ENCODE measurements around the gene WDR18.
A peak's percentile ranks its signal among the peaks of the same experiment; 100 is the strongest.
"Not testable (repeated sequence)": the region's sequence is repeated elsewhere in the genome, so short reads cannot be mapped to it uniquely, and the experiment has no call there.

WDR18 gene

DNA sequence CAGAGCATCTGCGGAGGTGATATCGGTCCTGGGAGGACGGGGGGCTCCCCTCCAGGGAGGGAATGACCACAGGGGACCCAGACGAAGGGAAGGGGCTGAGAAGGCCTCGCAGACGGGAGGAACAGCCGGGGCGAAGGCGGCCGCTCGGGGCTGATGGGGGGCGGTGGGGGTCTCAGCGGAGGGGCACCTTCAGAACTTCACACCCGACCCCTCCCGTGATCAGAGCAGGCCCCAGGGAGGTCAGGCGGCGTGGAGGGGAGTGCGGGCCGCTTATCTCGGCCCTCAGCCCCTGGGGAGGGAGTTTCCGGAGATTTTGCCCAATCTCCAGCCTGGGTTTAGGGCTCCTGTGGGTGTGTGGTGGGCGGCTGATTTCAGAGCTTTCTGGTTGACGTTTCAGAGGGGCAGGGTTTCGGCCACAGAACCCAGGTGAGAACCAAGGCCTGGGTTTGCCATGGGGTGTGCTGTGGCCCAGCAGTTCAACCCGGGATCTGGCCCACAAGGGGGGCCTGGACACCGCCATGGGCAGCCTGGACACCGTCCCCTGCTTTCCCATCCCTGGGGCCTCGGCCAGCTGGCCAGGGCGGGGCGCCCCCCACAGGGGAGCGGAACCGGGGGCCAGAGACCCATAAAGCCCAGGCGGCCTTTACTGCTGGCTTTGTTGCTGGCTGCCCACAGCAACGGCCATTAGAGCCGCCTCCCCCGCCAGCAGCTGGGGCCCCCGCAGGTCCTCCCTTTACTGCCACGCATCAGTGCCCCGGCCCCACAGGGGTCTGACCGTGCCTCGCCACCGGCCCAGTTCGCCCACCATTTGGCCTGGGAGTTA, 29.3 kb upstream of the WDR18 start:
- no peaks in the 10 kb centered on the region for H3K27me3 ChIP-seq (ENCODE audit: insufficient read depth, poor library complexity, severe bottlenecking)

DNA sequence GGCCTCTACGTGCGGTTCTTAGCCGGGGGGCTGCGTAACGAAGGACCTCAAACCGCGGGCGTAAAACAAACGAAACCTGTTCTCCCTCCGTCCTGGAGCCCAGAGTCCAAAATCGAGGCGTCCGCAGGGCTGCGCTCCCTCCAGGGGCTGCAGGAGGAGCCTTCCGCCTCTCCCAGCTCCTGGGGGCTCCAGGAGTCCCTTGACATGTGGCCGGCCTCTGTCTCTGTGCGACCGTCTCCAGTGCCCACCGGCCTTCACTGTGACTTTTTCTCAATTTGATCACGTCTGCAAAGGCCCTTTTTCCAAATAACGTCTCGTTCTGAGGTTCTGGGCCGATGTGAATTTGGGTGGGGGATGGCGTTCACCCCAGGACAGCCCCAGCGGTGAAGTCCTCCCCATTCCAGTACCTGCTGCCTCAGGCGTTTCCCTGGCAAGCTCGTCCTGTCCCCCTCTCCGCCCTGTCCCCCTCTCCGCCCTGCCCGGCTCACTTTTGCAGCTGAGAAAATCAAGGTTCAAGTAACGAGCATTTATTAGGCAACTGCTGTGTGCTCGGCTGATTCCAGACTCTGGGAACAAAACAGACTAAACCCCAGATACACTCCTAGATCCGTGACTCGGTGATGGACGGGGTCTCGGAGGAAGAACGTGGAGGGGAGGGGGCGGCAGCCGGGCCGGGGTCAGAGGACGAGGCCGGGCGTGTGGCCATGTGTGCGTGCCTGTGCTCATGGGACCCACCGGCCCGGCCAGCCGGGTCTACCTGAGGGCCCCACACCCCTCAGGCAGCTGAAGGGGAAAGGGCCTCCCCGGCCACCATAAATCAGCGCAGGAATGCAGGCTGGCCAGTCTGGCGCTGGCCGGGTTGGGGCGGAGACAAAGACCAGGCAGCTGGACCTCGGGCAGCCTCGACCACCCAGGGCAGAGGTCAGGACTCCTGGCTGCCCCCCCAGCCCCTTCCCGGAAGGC, 28.1 kb upstream of the WDR18 start:
- Histone ChIP-seq H3K27ac (replicated peaks) (no peak overlapping the region), H3K27me3 (ENCODE audit: insufficient read depth, poor library complexity, severe bottlenecking) (no peaks in the 10 kb centered on the region), H3K4me3 (replicated peaks; ENCODE audit: insufficient read depth, low read length) (no peak overlapping the region)
- no peak for TF ChIP-seq SPI1 (IDR thresholded peaks at IDR 0.05; ENCODE audit: borderline replicate concordance, low read depth)
- TF ChIP-seq, protein P1, sequence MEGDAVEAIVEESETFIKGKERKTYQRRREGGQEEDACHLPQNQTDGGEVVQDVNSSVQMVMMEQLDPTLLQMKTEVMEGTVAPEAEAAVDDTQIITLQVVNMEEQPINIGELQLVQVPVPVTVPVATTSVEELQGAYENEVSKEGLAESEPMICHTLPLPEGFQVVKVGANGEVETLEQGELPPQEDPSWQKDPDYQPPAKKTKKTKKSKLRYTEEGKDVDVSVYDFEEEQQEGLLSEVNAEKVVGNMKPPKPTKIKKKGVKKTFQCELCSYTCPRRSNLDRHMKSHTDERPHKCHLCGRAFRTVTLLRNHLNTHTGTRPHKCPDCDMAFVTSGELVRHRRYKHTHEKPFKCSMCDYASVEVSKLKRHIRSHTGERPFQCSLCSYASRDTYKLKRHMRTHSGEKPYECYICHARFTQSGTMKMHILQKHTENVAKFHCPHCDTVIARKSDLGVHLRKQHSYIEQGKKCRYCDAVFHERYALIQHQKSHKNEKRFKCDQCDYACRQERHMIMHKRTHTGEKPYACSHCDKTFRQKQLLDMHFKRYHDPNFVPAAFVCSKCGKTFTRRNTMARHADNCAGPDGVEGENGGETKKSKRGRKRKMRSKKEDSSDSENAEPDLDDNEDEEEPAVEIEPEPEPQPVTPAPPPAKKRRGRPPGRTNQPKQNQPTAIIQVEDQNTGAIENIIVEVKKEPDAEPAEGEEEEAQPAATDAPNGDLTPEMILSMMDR (IDR thresholded peaks at IDR 0.05; ENCODE audit: insufficient read depth, low read length): no peak
- no peak for TF ChIP-seq GABPA (IDR thresholded peaks at IDR 0.05; ENCODE audit: low read depth)
- TF ChIP-seq, protein P2, sequence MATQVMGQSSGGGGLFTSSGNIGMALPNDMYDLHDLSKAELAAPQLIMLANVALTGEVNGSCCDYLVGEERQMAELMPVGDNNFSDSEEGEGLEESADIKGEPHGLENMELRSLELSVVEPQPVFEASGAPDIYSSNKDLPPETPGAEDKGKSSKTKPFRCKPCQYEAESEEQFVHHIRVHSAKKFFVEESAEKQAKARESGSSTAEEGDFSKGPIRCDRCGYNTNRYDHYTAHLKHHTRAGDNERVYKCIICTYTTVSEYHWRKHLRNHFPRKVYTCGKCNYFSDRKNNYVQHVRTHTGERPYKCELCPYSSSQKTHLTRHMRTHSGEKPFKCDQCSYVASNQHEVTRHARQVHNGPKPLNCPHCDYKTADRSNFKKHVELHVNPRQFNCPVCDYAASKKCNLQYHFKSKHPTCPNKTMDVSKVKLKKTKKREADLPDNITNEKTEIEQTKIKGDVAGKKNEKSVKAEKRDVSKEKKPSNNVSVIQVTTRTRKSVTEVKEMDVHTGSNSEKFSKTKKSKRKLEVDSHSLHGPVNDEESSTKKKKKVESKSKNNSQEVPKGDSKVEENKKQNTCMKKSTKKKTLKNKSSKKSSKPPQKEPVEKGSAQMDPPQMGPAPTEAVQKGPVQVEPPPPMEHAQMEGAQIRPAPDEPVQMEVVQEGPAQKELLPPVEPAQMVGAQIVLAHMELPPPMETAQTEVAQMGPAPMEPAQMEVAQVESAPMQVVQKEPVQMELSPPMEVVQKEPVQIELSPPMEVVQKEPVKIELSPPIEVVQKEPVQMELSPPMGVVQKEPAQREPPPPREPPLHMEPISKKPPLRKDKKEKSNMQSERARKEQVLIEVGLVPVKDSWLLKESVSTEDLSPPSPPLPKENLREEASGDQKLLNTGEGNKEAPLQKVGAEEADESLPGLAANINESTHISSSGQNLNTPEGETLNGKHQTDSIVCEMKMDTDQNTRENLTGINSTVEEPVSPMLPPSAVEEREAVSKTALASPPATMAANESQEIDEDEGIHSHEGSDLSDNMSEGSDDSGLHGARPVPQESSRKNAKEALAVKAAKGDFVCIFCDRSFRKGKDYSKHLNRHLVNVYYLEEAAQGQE (IDR thresholded peaks at IDR 0.05; ENCODE audit: insufficient replicate concordance, low read depth): no peak
- DNase-seq (ENCODE audit: low read depth in 1 of 2, low spot score in 1 of 2): no peak

More for the DNA sequence above, 29.3 kb upstream of the WDR18 start:
- no peak overlapping the region for H3K4me3 ChIP-seq (replicated peaks; ENCODE audit: insufficient read depth, low read length)
- H3K27ac ChIP-seq (replicated peaks): peak overlapping the region; percentile 89; the same call in 1 of the 2 replicates
- TF ChIP-seq GABPA (IDR thresholded peaks at IDR 0.05; ENCODE audit: low read depth) (no peak), SPI1 (IDR thresholded peaks at IDR 0.05; ENCODE audit: borderline replicate concordance, low read depth) (no peak), POLR2AphosphoS5 (IDR thresholded peaks at IDR 0.05; ENCODE audit: low read depth) (no peak)
- TF ChIP-seq, protein P1 (IDR thresholded peaks at IDR 0.05; ENCODE audit: insufficient read depth, low read length): no peak
- TF ChIP-seq, protein P2 (IDR thresholded peaks at IDR 0.05; ENCODE audit: insufficient replicate concordance, low read depth): no peak
- DNase-seq (ENCODE audit: low read depth in 1 of 2, low spot score in 1 of 2): no peak

DNA sequence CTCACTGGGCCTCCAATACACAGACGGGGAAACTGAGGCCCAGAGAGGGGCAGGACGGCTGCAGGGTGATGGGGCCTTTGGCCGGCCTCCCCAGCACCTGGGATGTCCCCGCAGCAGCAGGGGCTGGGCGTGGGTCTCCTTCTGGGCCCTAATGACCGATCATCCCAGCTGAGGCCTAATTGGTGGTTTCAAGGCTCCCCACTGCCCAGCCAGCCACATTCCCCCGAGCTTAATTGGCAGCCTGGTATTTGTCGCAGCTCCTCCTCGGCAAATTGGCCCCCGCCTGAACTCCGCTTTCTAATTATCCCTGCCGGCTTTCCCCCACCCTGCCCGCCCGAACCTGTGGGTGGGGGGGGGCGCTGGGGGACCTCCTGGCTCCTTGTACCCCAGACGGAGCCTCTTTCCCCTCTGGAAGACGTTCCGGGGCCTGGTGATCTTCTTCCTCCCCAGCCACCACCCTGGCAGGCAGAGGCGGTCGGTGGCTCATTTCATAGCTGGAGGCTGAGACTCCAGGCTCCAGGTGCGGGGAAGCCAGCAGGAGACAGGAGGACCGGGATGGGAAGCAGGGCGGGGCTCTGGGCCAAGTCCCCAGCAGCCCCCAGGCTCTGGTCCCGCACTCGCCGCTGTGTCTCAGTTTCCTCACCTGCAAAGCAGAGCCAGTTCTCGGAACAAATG, 27.2 kb upstream of the WDR18 start:
- Histone ChIP-seq H3K27ac (replicated peaks) (no peak overlapping the region), H3K4me3 (replicated peaks; ENCODE audit: insufficient read depth, low read length) (no peak overlapping the region), H3K27me3 (ENCODE audit: insufficient read depth, poor library complexity, severe bottlenecking) (no peaks in the 10 kb centered on the region)
- TF ChIP-seq POLR2AphosphoS5 (IDR thresholded peaks at IDR 0.05; ENCODE audit: low read depth) (no peak), GABPA (IDR thresholded peaks at IDR 0.05; ENCODE audit: low read depth) (no peak), SPI1 (IDR thresholded peaks at IDR 0.05; ENCODE audit: borderline replicate concordance, low read depth) (no peak)
- TF ChIP-seq, protein P2 (IDR thresholded peaks at IDR 0.05; ENCODE audit: insufficient replicate concordance, low read depth): no peak
- TF ChIP-seq, protein P1 (IDR thresholded peaks at IDR 0.05; ENCODE audit: insufficient read depth, low read length): no peak
- DNase-seq (ENCODE audit: low read depth in 1 of 2, low spot score in 1 of 2): no peak

DNA sequence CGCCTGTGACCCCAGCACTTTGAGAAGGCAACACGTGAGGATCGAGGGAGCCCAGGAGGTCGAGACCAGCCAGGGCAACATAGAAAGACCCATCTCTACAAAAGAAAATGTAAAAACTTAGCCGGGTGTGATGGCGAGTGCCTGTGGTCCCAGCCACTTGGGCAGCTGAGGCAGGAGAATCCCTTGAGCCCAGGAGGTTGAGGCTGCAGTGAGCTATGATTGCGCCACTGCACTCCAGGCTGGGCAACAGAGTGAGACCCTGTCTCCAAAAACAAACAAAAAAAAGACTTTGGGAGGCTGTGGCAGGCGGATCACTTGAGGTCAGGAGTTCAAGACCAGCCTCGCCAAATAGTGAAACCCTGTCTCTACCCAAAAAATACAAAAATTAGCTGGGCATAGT, 26.6 kb upstream of the WDR18 start:
- H3K4me3 ChIP-seq (replicated peaks; ENCODE audit: insufficient read depth, low read length); H3K27ac ChIP-seq (replicated peaks); DNase-seq (ENCODE audit: low read depth in 1 of 2, low spot score in 1 of 2); H3K27me3 ChIP-seq (ENCODE audit: insufficient read depth, poor library complexity, severe bottlenecking): not testable (repeated sequence)

All from HL-60 (cell line).